ENCODE data around the gene ITGA8.
"Not testable (repeated sequence)": the region's sequence is repeated elsewhere in the genome, so short reads cannot be mapped to it uniquely, and the experiment has no call there.

Gene ITGA8

GRCh38 chr10:15491856-15492642 is 227.7 kb downstream of the ITGA8 start:
- DNase-seq (ENCODE audit: low spot score): no peak

- DNase-seq (ENCODE audit: low spot score): no peak
Measured at GRCh38 chr10:15489431-15489830, 230.3 kb downstream of the ITGA8 start.

GRCh38 chr10:15487376-15487775 is 232.3 kb downstream of the ITGA8 start:
- no peak for DNase-seq (ENCODE audit: low spot score)

GRCh38 chr10:15486404-15486803 is 233.3 kb downstream of the ITGA8 start:
- no peak for DNase-seq (ENCODE audit: low spot score)

GRCh38 chr10:15485684-15486316 is 233.9 kb downstream of the ITGA8 start:
- DNase-seq (ENCODE audit: low spot score): no peak

GRCh38 chr10:15485027-15485426 is 234.7 kb downstream of the ITGA8 start:
- DNase-seq (ENCODE audit: low spot score): no peak

GRCh38 chr10:15484128-15484527 is 235.6 kb downstream of the ITGA8 start:
- DNase-seq (ENCODE audit: low spot score): no peak

GRCh38 chr10:15483215-15484075 is 236.3 kb downstream of the ITGA8 start:
- no peak for DNase-seq (ENCODE audit: low spot score)

GRCh38 chr10:15482156-15482555 is 237.6 kb downstream of the ITGA8 start:
- no peak for DNase-seq (ENCODE audit: low spot score)

GRCh38 chr10:15478950-15479349 is 240.8 kb downstream of the ITGA8 start:
- no peak for DNase-seq (ENCODE audit: low spot score)

- no peak for DNase-seq (ENCODE audit: low spot score)
Measured at GRCh38 chr10:15478429-15478828, 241.3 kb downstream of the ITGA8 start.

- DNase-seq (ENCODE audit: low spot score): no peak
Measured at GRCh38 chr10:15476337-15476736, 243.4 kb downstream of the ITGA8 start.

GRCh38 chr10:15475439-15475838 is 244.3 kb downstream of the ITGA8 start:
- not testable (repeated sequence) for DNase-seq (ENCODE audit: low spot score)

GRCh38 chr10:15474671-15475070 is 245.1 kb downstream of the ITGA8 start:
- DNase-seq (ENCODE audit: low spot score): no peak

- DNase-seq (ENCODE audit: low spot score): no peak
Measured at GRCh38 chr10:15473396-15473767, 246.3 kb downstream of the ITGA8 start.

GRCh38 chr10:15472431-15473395 is 247.0 kb downstream of the ITGA8 start:
- no peak for DNase-seq (ENCODE audit: low spot score)

GRCh38 chr10:15472008-15472407 is 247.7 kb downstream of the ITGA8 start:
- no peak for DNase-seq (ENCODE audit: low spot score)

- no peak for DNase-seq (ENCODE audit: low spot score)
Measured at GRCh38 chr10:15469111-15469510, 250.6 kb downstream of the ITGA8 start.

- DNase-seq (ENCODE audit: low spot score): no peak
Measured at GRCh38 chr10:15464381-15464780, 255.3 kb downstream of the ITGA8 start.
